ENCODE measurements around the gene PDXK.

PDXK gene

GRCh38 chr21:43809346-43809799, 90.4 kb downstream of the PDXK start:
- Histone ChIP-seq H3K27me3 (ENCODE audit: insufficient read depth, low read depth, severe bottlenecking) (no peaks in the 10 kb centered on the region), H3K9me3 (ENCODE audit: severe bottlenecking) (no peaks in the 10 kb centered on the region), H3K27ac (no peak overlapping the region), H3K4me3 (ENCODE audit: low read depth, low read length) (no peak overlapping the region), H3K36me3 (peaks cover 20% of the 10 kb centered on the region)
- no peak for TF ChIP-seq CTCF (IDR thresholded peaks at IDR 0.05; ENCODE audit: low read depth, low read length)
- DNase-seq: no peak

- TF ChIP-seq CTCF (IDR thresholded peaks at IDR 0.05; ENCODE audit: low read depth, low read length): no peak
- no peak for DNase-seq
- H3K4me3 ChIP-seq (ENCODE audit: low read depth, low read length): no peak overlapping the region
- peaks cover 14% of the 10 kb centered on the region for H3K36me3 ChIP-seq
- no peak overlapping the region for H3K27ac ChIP-seq
- H3K9me3 ChIP-seq (ENCODE audit: severe bottlenecking): no peaks in the 10 kb centered on the region
- H3K27me3 ChIP-seq (ENCODE audit: insufficient read depth, low read depth, severe bottlenecking): no peaks in the 10 kb centered on the region
Observed at GRCh38 chr21:43809853-43810504, 91.0 kb downstream of the PDXK start.

GRCh38 chr21:43810505-43811261, 91.8 kb downstream of the PDXK start:
- Histone ChIP-seq H3K27ac (peak overlapping the region; percentile 57), H3K27me3 (ENCODE audit: insufficient read depth, low read depth, severe bottlenecking) (no peaks in the 10 kb centered on the region), H3K36me3 (peaks cover 8% of the 10 kb centered on the region), H3K9me3 (ENCODE audit: severe bottlenecking) (no peaks in the 10 kb centered on the region), H3K4me3 (ENCODE audit: low read depth, low read length) (no peak overlapping the region)
- DNase-seq: peak; percentile 97
- TF ChIP-seq CTCF (IDR thresholded peaks at IDR 0.05; ENCODE audit: low read depth, low read length): peak; percentile 99

GRCh38 chr21:43811262-43812105, 92.6 kb downstream of the PDXK start:
- H3K27ac ChIP-seq: peak overlapping the region; percentile 57
- H3K4me3 ChIP-seq (ENCODE audit: low read depth, low read length): no peak overlapping the region
- no peak for TF ChIP-seq CTCF (IDR thresholded peaks at IDR 0.05; ENCODE audit: low read depth, low read length)
- H3K36me3 ChIP-seq: peaks cover 2% of the 10 kb centered on the region
- no peaks in the 10 kb centered on the region for H3K9me3 ChIP-seq (ENCODE audit: severe bottlenecking)
- H3K27me3 ChIP-seq (ENCODE audit: insufficient read depth, low read depth, severe bottlenecking): no peaks in the 10 kb centered on the region
- no peak for DNase-seq
